Keratinocyte (primary cell): ENCODE results near the gene ZBTB8A. TPM values are rescaled to one million over a fixed set of nuclear protein-coding genes. Genes with fewer than 3 reads are reported as not detected.

Experiments used
- DNase-seq: peaks from one replicate; pipeline ENCODE4 v3.0.0-alpha.2; 2011; ENCODE audit warnings: low read depth, missing footprints, low spot score
- FAIRE-seq: peaks from 2 replicates; lab custom pipeline; 2011; peaks lifted over from hg19 to GRCh38; lab: Jason Lieb, UNC
- H2AFZ ChIP-seq: 2 replicates; pipeline ENCODE4 v1.6.0; 2012; ENCODE audit warnings: low read length, control low read depth, inconsistent platforms; ENCODE audit not compliant: control insufficient read depth
- H3K27ac ChIP-seq: 2 replicates; pipeline ENCODE4 v1.5.1; 2011; ENCODE audit warnings: low read length; ENCODE audit not compliant: control insufficient read depth, insufficient read depth
- H3K27me3 ChIP-seq: 3 replicates; pipeline ENCODE4 v1.6.0; 2011; ENCODE audit warnings: low read length; ENCODE audit not compliant: control insufficient read depth, insufficient read depth; ENCODE audit errors: extremely low read depth
- H3K36me3 ChIP-seq, 2 experiments: 2 replicates in 1 of 2; 3 replicates in 1 of 2; pipeline ENCODE4 v1.5.1; 2011; ENCODE audit warnings: low read length in 2 of 2, mild to moderate bottlenecking in 1 of 2; ENCODE audit not compliant: control insufficient read depth in 2 of 2, insufficient read depth in 2 of 2; ENCODE audit errors: extremely low read depth in 1 of 2
- H3K4me1 ChIP-seq: 3 replicates; pipeline ENCODE4 v1.5.1; 2011; ENCODE audit warnings: low read length; ENCODE audit not compliant: control insufficient read depth, insufficient read depth; ENCODE audit errors: extremely low read depth
- H3K4me2 ChIP-seq: 3 replicates; pipeline ENCODE4 v1.6.0; 2011; ENCODE audit warnings: low read depth, low read length; ENCODE audit not compliant: control insufficient read depth, insufficient read depth; ENCODE audit errors: extremely low read depth
- H3K4me3 ChIP-seq, 3 experiments: fragments of 200-600 bp in 1 of 3; sonication (generic) in 1 of 3; 2 replicates in 2 of 3; 3 replicates in 1 of 3; pipeline ENCODE4 v1.5.1; 2011 to 2016; ENCODE audit warnings: low read length in 3 of 3, mild to moderate bottlenecking in 3 of 3, control low read depth in 2 of 3, inconsistent platforms in 1 of 3, low read depth in 1 of 3, mixed read lengths in 1 of 3, mixed run types in 1 of 3, moderate library complexity in 1 of 3; ENCODE audit not compliant: control insufficient read depth in 2 of 3, insufficient read depth in 2 of 3; ENCODE audit errors: extremely low read depth in 1 of 3
- H3K79me2 ChIP-seq: 2 replicates; pipeline ENCODE4 v1.6.0; 2012; ENCODE audit warnings: low read length; ENCODE audit not compliant: control insufficient read depth, insufficient read depth
- H3K9ac ChIP-seq: 3 replicates; pipeline ENCODE4 v1.6.0; 2011; ENCODE audit warnings: low read length; ENCODE audit not compliant: control insufficient read depth, insufficient read depth; ENCODE audit errors: extremely low read depth
- H3K9me1 ChIP-seq: 3 replicates; pipeline ENCODE4 v1.6.0; 2011; ENCODE audit warnings: low read length; ENCODE audit not compliant: control insufficient read depth, insufficient read depth; ENCODE audit errors: extremely low read depth
- H3K9me3 ChIP-seq: 2 replicates; pipeline ENCODE4 v1.5.1; 2012; ENCODE audit warnings: low read depth, low read length; ENCODE audit not compliant: control insufficient read depth
- H4K20me1 ChIP-seq: 3 replicates; pipeline ENCODE4 v1.6.0; 2011; ENCODE audit warnings: low read length; ENCODE audit not compliant: control insufficient read depth, insufficient read depth; ENCODE audit errors: extremely low read depth
- EZH2 ChIP-seq: IDR thresholded peaks from one replicate; pipeline ENCODE4 v1.6.1; 2012; ENCODE audit warnings: inconsistent platforms, mild to moderate bottlenecking, low read length, moderate library complexity
- dilution Hi-C: fragments of 300-500 bp; cut with MboI; formaldehyde crosslinking; loops from one replicate; pipeline ENCODE4 v1.7.0; 2020; ENCODE audit warnings: low sequenced_read_pairs; ENCODE audit not compliant: extremely low pct_ligation_motif_present
- polyA plus RNA-seq, 5 experiments: library from polyadenylated mRNA; depleted of rRNA in 3 of 5; stranded (reverse) in 3 of 5; stranded (forward) in 1 of 5; unstranded in 1 of 5; fragments of >200 nt; gene quantifications; 1 replicate in 1 of 5; 2 replicates in 3 of 5; 3 replicates in 1 of 5; pipeline versions ENCODE4 v1.2.1 to v1.2.3, GENCODE V29; 2011 to 2012; ENCODE audit warnings: missing spikeins in 2 of 5, low read depth in 1 of 5, low replicate concordance in 1 of 5
- TF ChIP-seq, protein P1 (sequence below), 3 experiments: IDR thresholded peaks in 1 of 3; conservative IDR thresholded peaks in 1 of 3; optimal IDR thresholded peaks in 1 of 3; 2 replicates in 2 of 3; 3 replicates in 1 of 3; pipeline versions ENCODE3 to v1.5.1; 2011; ENCODE audit warnings: low read length in 3 of 3, mild to moderate bottlenecking in 3 of 3, moderate library complexity in 2 of 3, control low read depth in 1 of 3, inconsistent platforms in 1 of 3; ENCODE audit not compliant: insufficient read depth in 2 of 3; ENCODE audit errors: extremely low read depth in 1 of 3

Gene ZBTB8A
- polyA plus RNA-seq, 1 donor (not counting 4 experiments of a cell fraction or from before 2014, with no cell fraction given): 5.3 TPM

DNA sequence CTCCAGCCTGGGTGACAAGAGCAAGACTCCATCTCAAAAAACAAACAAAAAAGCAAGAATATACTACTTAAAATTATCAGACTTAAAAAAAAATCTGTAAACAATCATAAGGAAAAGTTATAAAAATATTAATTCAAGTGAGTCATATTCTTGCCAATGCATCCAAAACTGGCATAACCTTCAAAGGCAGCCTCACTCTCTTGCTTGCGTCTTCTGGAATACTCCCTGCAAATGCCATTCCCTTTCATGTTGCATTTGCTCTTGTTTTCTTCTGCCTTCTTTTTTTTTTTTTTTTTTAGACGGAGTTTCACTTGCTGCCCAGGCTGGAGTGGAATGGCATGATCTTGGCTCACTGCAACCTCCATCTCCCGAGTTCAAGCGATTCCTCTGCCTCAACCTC, 32.2 kb upstream of the ZBTB8A start:
- no peaks in the 10 kb centered on the region for H3K4me1 ChIP-seq
- no peak for FAIRE-seq
- H3K4me2 ChIP-seq: no peak overlapping the region
- no peaks in the 10 kb centered on the region for H3K9me3 ChIP-seq
- H3K79me2 ChIP-seq: no peaks in the 10 kb centered on the region
- TF ChIP-seq, protein P1, sequence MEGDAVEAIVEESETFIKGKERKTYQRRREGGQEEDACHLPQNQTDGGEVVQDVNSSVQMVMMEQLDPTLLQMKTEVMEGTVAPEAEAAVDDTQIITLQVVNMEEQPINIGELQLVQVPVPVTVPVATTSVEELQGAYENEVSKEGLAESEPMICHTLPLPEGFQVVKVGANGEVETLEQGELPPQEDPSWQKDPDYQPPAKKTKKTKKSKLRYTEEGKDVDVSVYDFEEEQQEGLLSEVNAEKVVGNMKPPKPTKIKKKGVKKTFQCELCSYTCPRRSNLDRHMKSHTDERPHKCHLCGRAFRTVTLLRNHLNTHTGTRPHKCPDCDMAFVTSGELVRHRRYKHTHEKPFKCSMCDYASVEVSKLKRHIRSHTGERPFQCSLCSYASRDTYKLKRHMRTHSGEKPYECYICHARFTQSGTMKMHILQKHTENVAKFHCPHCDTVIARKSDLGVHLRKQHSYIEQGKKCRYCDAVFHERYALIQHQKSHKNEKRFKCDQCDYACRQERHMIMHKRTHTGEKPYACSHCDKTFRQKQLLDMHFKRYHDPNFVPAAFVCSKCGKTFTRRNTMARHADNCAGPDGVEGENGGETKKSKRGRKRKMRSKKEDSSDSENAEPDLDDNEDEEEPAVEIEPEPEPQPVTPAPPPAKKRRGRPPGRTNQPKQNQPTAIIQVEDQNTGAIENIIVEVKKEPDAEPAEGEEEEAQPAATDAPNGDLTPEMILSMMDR (optimal IDR thresholded peaks at IDR 0.05 in 1 of 3, IDR thresholded peaks at IDR 0.05 in 1 of 3, conservative IDR thresholded peaks at IDR 0.05 in 1 of 3; ENCODE audit: extremely low read depth in 1 of 3, insufficient read depth in 2 of 3, low read length in 3 of 3): no peak
- TF ChIP-seq EZH2: no peak
- H2AFZ ChIP-seq: no peak overlapping the region
- H3K27me3 ChIP-seq: no peaks in the 10 kb centered on the region
- no peak overlapping the region for H3K4me3 ChIP-seq
- H3K36me3 ChIP-seq: no peaks in the 10 kb centered on the region
- no peak overlapping the region for H3K27ac ChIP-seq
- no peak overlapping the region for H3K9ac ChIP-seq
- no peak for DNase-seq
- H3K9me1 ChIP-seq: no peaks in the 10 kb centered on the region
- dilution Hi-C loops: no loop called here
- no peaks in the 10 kb centered on the region for H4K20me1 ChIP-seq

DNA sequence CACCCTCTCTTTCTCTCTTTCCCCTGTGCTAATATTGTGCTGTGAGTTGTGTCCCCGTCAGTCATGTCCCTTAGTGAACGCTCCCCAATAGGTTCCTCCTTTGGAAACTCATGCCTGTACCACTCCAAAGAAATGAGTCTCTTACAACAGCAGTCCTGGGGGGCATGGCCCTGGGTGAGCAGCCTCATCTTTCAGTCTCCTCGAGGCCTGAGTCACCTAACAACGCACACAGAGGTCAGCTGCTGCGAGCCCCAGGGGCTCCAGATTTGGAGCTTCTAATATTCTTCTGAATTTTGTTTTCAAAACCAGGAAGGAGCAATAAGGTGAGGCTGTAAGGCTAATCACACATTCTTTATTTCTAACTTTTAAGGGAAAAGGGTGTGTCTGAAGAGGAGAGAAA, 30.5 kb upstream of the ZBTB8A start:
- Histone ChIP-seq H3K27ac (no peak overlapping the region), H4K20me1 (no peaks in the 10 kb centered on the region), H3K9me1 (no peaks in the 10 kb centered on the region), H3K4me3 (no peak overlapping the region), H3K4me2 (no peak overlapping the region), H2AFZ (no peak overlapping the region), H3K9ac (no peak overlapping the region), H3K36me3 (no peaks in the 10 kb centered on the region), H3K79me2 (no peaks in the 10 kb centered on the region), H3K27me3 (no peaks in the 10 kb centered on the region), H3K4me1 (no peaks in the 10 kb centered on the region), H3K9me3 (no peaks in the 10 kb centered on the region)
- TF ChIP-seq, protein P1 (optimal IDR thresholded peaks at IDR 0.05 in 1 of 3, IDR thresholded peaks at IDR 0.05 in 1 of 3, conservative IDR thresholded peaks at IDR 0.05 in 1 of 3; ENCODE audit: extremely low read depth in 1 of 3, insufficient read depth in 2 of 3, low read length in 3 of 3): no peak
- TF ChIP-seq EZH2: no peak
- FAIRE-seq (no peak), DNase-seq (no peak)
- dilution Hi-C loops: no loop called here
